Measurements from ENCODE around the gene UGT1A3.

Gene UGT1A3

GRCh38 chr2:233819884-233820773, 91.3 kb downstream of the UGT1A3 start:
- H3K4me1 ChIP-seq (ENCODE audit: control insufficient read depth in 5 of 5, insufficient read depth in 5 of 5, low read length in 5 of 5): peaks cover 0 to 35% (median 17%) of the 10 kb centered on the region in 5 donors
- H3K4me3 ChIP-seq (ENCODE audit: low read depth in 1 of 5, low read length in 5 of 5): no peak overlapping the region
- H3K36me3 ChIP-seq (ENCODE audit: control insufficient read depth in 5 of 5, insufficient read depth in 5 of 5, low read length in 5 of 5): no peaks in the 10 kb centered on the region
- H3K27ac ChIP-seq (ENCODE audit: low read depth, low read length): no peak overlapping the region
- no peaks in the 10 kb centered on the region for H3K27me3 ChIP-seq (ENCODE audit: control insufficient read depth in 5 of 5, insufficient read depth in 4 of 5, low read length in 5 of 5)
- H3K9me3 ChIP-seq (ENCODE audit: control insufficient read depth in 5 of 5, low read length in 5 of 5): peaks cover 0 to 3% (median 0%) of the 10 kb centered on the region in 5 donors
- H3K9ac ChIP-seq (ENCODE audit: low read length in 5 of 5): no peak overlapping the region

- no peak overlapping the region for H3K9ac ChIP-seq (ENCODE audit: low read length in 5 of 5)
- H3K36me3 ChIP-seq (ENCODE audit: control insufficient read depth in 5 of 5, insufficient read depth in 5 of 5, low read length in 5 of 5): no peaks in the 10 kb centered on the region
- H3K27ac ChIP-seq (ENCODE audit: low read depth, low read length): no peak overlapping the region
- H3K4me3 ChIP-seq (ENCODE audit: low read depth in 1 of 5, low read length in 5 of 5): no peak overlapping the region
- no peaks in the 10 kb centered on the region for H3K27me3 ChIP-seq (ENCODE audit: control insufficient read depth in 5 of 5, insufficient read depth in 4 of 5, low read length in 5 of 5)
- H3K4me1 ChIP-seq (ENCODE audit: control insufficient read depth in 5 of 5, insufficient read depth in 5 of 5, low read length in 5 of 5): peaks cover 0 to 35% (median 17%) of the 10 kb centered on the region in 5 donors
- H3K9me3 ChIP-seq (ENCODE audit: control insufficient read depth in 5 of 5, low read length in 5 of 5): peaks cover 0 to 3% (median 0%) of the 10 kb centered on the region in 5 donors
Measured at GRCh38 chr2:233820774-233821105, 91.9 kb downstream of the UGT1A3 start.

- H3K9me3 ChIP-seq (ENCODE audit: control insufficient read depth in 5 of 5, low read length in 5 of 5): peaks cover 0 to 3% (median 0%) of the 10 kb centered on the region in 5 donors
Measured at GRCh38 chr2:233821196-233821595, 92.4 kb downstream of the UGT1A3 start.

GRCh38 chr2:233821709-233822100, 92.9 kb downstream of the UGT1A3 start:
- Histone ChIP-seq H3K36me3 (ENCODE audit: control insufficient read depth in 5 of 5, insufficient read depth in 5 of 5, low read length in 5 of 5) (no peaks in the 10 kb centered on the region), H3K27ac (ENCODE audit: low read depth, low read length) (no peak overlapping the region), H3K4me1 (ENCODE audit: control insufficient read depth in 5 of 5, insufficient read depth in 5 of 5, low read length in 5 of 5) (peaks cover 0 to 31% (median 13%) of the 10 kb centered on the region in 5 donors), H3K27me3 (ENCODE audit: control insufficient read depth in 5 of 5, insufficient read depth in 4 of 5, low read length in 5 of 5) (no peaks in the 10 kb centered on the region), H3K9me3 (ENCODE audit: control insufficient read depth in 5 of 5, low read length in 5 of 5) (no peaks in the 10 kb centered on the region), H3K4me3 (ENCODE audit: low read depth in 1 of 5, low read length in 5 of 5) (no peak overlapping the region), H3K9ac (ENCODE audit: low read length in 5 of 5) (no peak overlapping the region)

More at GRCh38 chr2:233821196-233821595, 92.4 kb downstream of the UGT1A3 start:
- no peak overlapping the region for H3K27ac ChIP-seq (ENCODE audit: low read depth, low read length)
- H3K4me1 ChIP-seq (ENCODE audit: control insufficient read depth in 5 of 5, insufficient read depth in 5 of 5, low read length in 5 of 5): peaks cover 0 to 35% (median 17%) of the 10 kb centered on the region in 5 donors
- no peaks in the 10 kb centered on the region for H3K27me3 ChIP-seq (ENCODE audit: control insufficient read depth in 5 of 5, insufficient read depth in 4 of 5, low read length in 5 of 5)
- no peak overlapping the region for H3K9ac ChIP-seq (ENCODE audit: low read length in 5 of 5)
- no peaks in the 10 kb centered on the region for H3K36me3 ChIP-seq (ENCODE audit: control insufficient read depth in 5 of 5, insufficient read depth in 5 of 5, low read length in 5 of 5)
- H3K4me3 ChIP-seq (ENCODE audit: low read depth in 1 of 5, low read length in 5 of 5): no peak overlapping the region

GRCh38 chr2:233822101-233822771, 93.4 kb downstream of the UGT1A3 start:
- no peaks in the 10 kb centered on the region for H3K9me3 ChIP-seq (ENCODE audit: control insufficient read depth in 5 of 5, low read length in 5 of 5)
- H3K9ac ChIP-seq (ENCODE audit: low read length in 5 of 5): no peak overlapping the region
- no peak overlapping the region for H3K27ac ChIP-seq (ENCODE audit: low read depth, low read length)
- H3K4me3 ChIP-seq (ENCODE audit: low read depth in 1 of 5, low read length in 5 of 5): no peak overlapping the region
- H3K36me3 ChIP-seq (ENCODE audit: control insufficient read depth in 5 of 5, insufficient read depth in 5 of 5, low read length in 5 of 5): no peaks in the 10 kb centered on the region
- no peaks in the 10 kb centered on the region for H3K27me3 ChIP-seq (ENCODE audit: control insufficient read depth in 5 of 5, insufficient read depth in 4 of 5, low read length in 5 of 5)
- peaks cover 0 to 25% (median 8%) of the 10 kb centered on the region in 5 donors for H3K4me1 ChIP-seq (ENCODE audit: control insufficient read depth in 5 of 5, insufficient read depth in 5 of 5, low read length in 5 of 5)

Data from subcutaneous abdominal adipose tissue (tissue), 5 donors.